Body of pancreas (tissue), 4 donors: ENCODE data around the gene CBR3. TPM values are rescaled to one million over a fixed set of nuclear protein-coding genes. Genes with fewer than 3 reads are reported as not detected.

Experiments
- ATAC-seq: fragments of 150-250 bp; one replicate; pipeline ENCODE4 v1.9.1; 2016
- DNase-seq, 4 donors: peaks; one replicate each; pipeline ENCODE4 v3.0.0-alpha.2; 2019
- H3K27ac ChIP-seq, 4 donors: fragments of 200-600 bp; sonication (generic); 1 replicate in 3 of 4; 2 replicates in 1 of 4; pipeline versions ENCODE4 v1.5.1 to v1.6.1; 2016 to 2019; ENCODE audit warnings: mild to moderate bottlenecking in 1 of 4, mixed read lengths in 1 of 4, moderate library complexity in 1 of 4
- H3K27me3 ChIP-seq, 2 donors: fragments of 200-600 bp; sonication (generic); one replicate each; pipeline ENCODE4 v1.6.0; 2016; ENCODE audit warnings: mild to moderate bottlenecking in 1 of 2
- H3K36me3 ChIP-seq, 2 donors: fragments of 200-600 bp; sonication (generic); replicated peaks in 1 of 2; 2 replicates each; pipeline ENCODE4 v1.5.1; 2016; ENCODE audit warnings: low read depth in 2 of 2; ENCODE audit not compliant: insufficient read depth in 1 of 2
- H3K4me1 ChIP-seq: fragments of 200-600 bp; sonication (generic); one replicate; pipeline ENCODE4 v1.6.0; 2016
- H3K4me3 ChIP-seq, 2 donors: fragments of 200-600 bp; sonication (generic); 1 replicate in 1 of 2; 2 replicates in 1 of 2; pipeline ENCODE4 v1.5.1; 2016 to 2019
- H3K9me3 ChIP-seq, 3 donors: fragments of 200-600 bp; sonication (generic); 1 replicate in 2 of 3; 2 replicates in 1 of 3; pipeline ENCODE4 v1.5.1; 2016
- CTCF ChIP-seq, 7 experiments: fragments of 450-650 bp in 4 of 7; fragments of 200-600 bp in 3 of 7; sonication (generic) in 3 of 7; IDR thresholded peaks; one replicate each; pipeline ENCODE4 v1.5.1; 2016 to 2019; ENCODE audit warnings: antibody characterized with exemption in 7 of 7
- POLR2A ChIP-seq, 3 donors: fragments of 450-650 bp; IDR thresholded peaks; one replicate each; pipeline ENCODE4 v1.6.1; 2016; ENCODE audit warnings: antibody characterized with exemption in 3 of 3, mild to moderate bottlenecking in 2 of 3
- WGBS, 2 donors: methylation state at CpG; one replicate each; pipeline ENCODE4 v1.1.5; 2017; 5-methylcytosine and 5-hydroxymethylcytosine counted together
- intact Hi-C: fragments of 100-400 bp; cut with DNase I; formaldehyde crosslinking; loops from one replicate; pipeline ENCODE4 v1.15.1; 2023
- total RNA-seq, 2 donors: library from RNA; depleted of rRNA; stranded (reverse); fragments of >200 nt; gene quantifications; one replicate each; pipeline ENCODE4 v1.1.0, GENCODE V29; 2016

CBR3 gene
- total RNA-seq, 2 donors from 2014 or later, result 0.52 to 1.3 TPM

- WGBS, 2 donors, result 84 to 87% methylated on average over 4 of the region's 4 CpGs
- intact Hi-C loops, result no loop called here
- Histone ChIP-seq H3K27ac (no peak overlapping the region), H3K27me3 (no peaks in the 10 kb centered on the region), H3K4me1 (peaks cover 16% of the 10 kb centered on the region), H3K9me3 (no peaks in the 10 kb centered on the region), H3K4me3 (no peak overlapping the region), H3K36me3 (no peaks in the 10 kb centered on the region)
- no peak for DNase-seq
- ATAC-seq, result no peak
- TF ChIP-seq POLR2A (IDR thresholded peaks at IDR 0.05) (no peak), CTCF (IDR thresholded peaks at IDR 0.05) (no peak)
Measured at GRCh38 chr21:36186081-36186480, 51.2 kb downstream of the CBR3 start.

GRCh38 chr21:36186506-36187399 is 51.9 kb downstream of the CBR3 start:
- no peaks in the 10 kb centered on the region for H3K9me3 ChIP-seq
- H3K27ac ChIP-seq, result no peak overlapping the region
- TF ChIP-seq CTCF (IDR thresholded peaks at IDR 0.05) (no peak), POLR2A (IDR thresholded peaks at IDR 0.05) (no peak)
- H3K4me3 ChIP-seq, result no peak overlapping the region
- no peak for ATAC-seq
- DNase-seq, result no peak
- no peaks in the 10 kb centered on the region for H3K36me3 ChIP-seq
- peaks cover 16% of the 10 kb centered on the region for H3K4me1 ChIP-seq
- intact Hi-C loops, result no loop called here
- H3K27me3 ChIP-seq, result no peaks in the 10 kb centered on the region
- 79 to 83% methylated on average over 3 to 17 of the region's 18 CpGs for WGBS, 2 donors

DNA sequence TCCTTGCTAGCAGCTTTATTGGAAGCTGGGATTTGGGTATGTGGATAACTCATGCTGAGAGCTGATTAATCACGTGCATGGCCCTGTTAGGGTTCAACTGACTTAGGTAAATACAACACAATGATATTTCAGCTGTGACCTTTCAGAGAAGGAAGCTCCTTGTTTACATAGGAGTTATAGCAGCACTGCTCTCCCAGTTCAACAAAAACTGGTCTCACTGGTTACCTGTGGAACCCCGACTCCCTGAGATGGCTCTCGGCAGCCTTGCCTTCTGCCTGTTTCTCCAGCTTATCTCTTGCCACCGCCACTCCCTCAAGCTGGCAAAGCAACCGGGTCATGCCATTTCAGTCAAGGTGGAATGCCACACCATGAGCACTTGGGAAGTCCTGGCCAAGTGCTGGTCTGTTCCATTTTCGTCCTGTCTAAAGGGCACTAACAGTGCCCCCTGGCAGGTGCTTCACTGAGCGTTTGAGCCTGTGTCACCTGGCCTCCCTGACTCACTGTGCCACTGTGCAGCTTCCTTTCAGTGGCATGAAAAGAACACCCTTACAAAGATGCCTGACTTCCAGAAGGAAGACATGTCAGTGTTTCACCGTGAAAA is 53.3 kb downstream of the CBR3 start:
- no peaks in the 10 kb centered on the region for H3K9me3 ChIP-seq
- no peaks in the 10 kb centered on the region for H3K27me3 ChIP-seq
- H3K4me1 ChIP-seq, result peaks cover 16% of the 10 kb centered on the region
- H3K36me3 ChIP-seq, result no peaks in the 10 kb centered on the region
- WGBS, 2 donors, result 11 to 16% methylated on average over 2 to 8 of the region's 8 CpGs
- no peak overlapping the region for H3K4me3 ChIP-seq
- H3K27ac ChIP-seq, result peak overlapping the region; percentile 5 to 72 (median 18)
- ATAC-seq (peak; percentile 83), DNase-seq (peak; percentile 69 to 86 (median 78))
- TF ChIP-seq POLR2A (IDR thresholded peaks at IDR 0.05) (no peak), CTCF (IDR thresholded peaks at IDR 0.05) (peak in 4 of 7 experiments; percentile 17 to 44 (median 22))
- intact Hi-C loops, result no loop called here

DNA sequence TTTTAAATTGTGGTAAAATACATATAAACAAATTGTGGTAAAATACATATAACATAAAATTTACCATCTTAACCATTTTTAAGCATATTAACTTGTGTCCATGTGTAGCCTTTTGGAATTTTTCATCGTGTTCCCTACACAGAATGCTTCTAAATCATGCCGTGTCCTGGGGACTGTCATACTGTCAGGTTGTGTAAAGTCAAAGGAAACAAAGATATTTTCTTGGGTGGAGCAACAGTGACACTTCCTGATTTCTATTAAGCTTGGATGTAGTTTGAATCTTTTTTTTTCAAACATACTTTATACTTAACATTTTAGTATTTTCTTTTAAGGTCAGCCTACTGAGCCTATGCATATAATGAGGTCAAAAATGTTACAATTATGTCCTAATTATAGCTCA is 54.1 kb downstream of the CBR3 start:
- no peaks in the 10 kb centered on the region for H3K36me3 ChIP-seq
- intact Hi-C loops, result no loop called here
- TF ChIP-seq CTCF (IDR thresholded peaks at IDR 0.05) (no peak), POLR2A (IDR thresholded peaks at IDR 0.05) (no peak)
- ATAC-seq (no peak), DNase-seq (no peak)
- H3K27ac ChIP-seq, result peak overlapping the region; percentile 5 to 72 (median 18)
- no peak overlapping the region for H3K4me3 ChIP-seq
- WGBS, 2 donors, result 15 to 32% methylated on average over 2 of the region's 2 CpGs
- no peaks in the 10 kb centered on the region for H3K9me3 ChIP-seq
- H3K27me3 ChIP-seq, result no peaks in the 10 kb centered on the region
- peaks cover 16% of the 10 kb centered on the region for H3K4me1 ChIP-seq
